PFSK-1 (cell line): ENCODE data around the gene ELL2.

Experiments
- FOXP2 ChIP-seq: optimal IDR thresholded peaks from 2 replicates; pipeline ENCODE3; 2011; ENCODE audit warnings: borderline replicate concordance, control low read depth, inconsistent platforms; ENCODE audit not compliant: insufficient read depth; ENCODE audit errors: extremely low read length, extremely low read depth
- POLR2AphosphoS5 ChIP-seq: IDR thresholded peaks from 2 replicates; pipeline ENCODE4 v1.6.1; 2012; ENCODE audit warnings: low read depth, mild to moderate bottlenecking, control low read depth, low read length, moderate library complexity
- TAF1 ChIP-seq: IDR thresholded peaks from 2 replicates; pipeline ENCODE4 v1.6.1; 2012; ENCODE audit warnings: low read length, control low read depth, borderline replicate concordance; ENCODE audit not compliant: insufficient read depth
- TF ChIP-seq, protein P1 (sequence below), 2 experiments: IDR thresholded peaks; 2 replicates each; pipeline versions ENCODE4 v1.6.1 to v1.8.0; 2011 to 2012; ENCODE audit warnings: low read depth in 2 of 2, low read length in 2 of 2, control low read depth in 1 of 2, inconsistent platforms in 1 of 2, mild to moderate bottlenecking in 1 of 2, moderate library complexity in 1 of 2; ENCODE audit not compliant: insufficient read depth in 1 of 2

DNA sequence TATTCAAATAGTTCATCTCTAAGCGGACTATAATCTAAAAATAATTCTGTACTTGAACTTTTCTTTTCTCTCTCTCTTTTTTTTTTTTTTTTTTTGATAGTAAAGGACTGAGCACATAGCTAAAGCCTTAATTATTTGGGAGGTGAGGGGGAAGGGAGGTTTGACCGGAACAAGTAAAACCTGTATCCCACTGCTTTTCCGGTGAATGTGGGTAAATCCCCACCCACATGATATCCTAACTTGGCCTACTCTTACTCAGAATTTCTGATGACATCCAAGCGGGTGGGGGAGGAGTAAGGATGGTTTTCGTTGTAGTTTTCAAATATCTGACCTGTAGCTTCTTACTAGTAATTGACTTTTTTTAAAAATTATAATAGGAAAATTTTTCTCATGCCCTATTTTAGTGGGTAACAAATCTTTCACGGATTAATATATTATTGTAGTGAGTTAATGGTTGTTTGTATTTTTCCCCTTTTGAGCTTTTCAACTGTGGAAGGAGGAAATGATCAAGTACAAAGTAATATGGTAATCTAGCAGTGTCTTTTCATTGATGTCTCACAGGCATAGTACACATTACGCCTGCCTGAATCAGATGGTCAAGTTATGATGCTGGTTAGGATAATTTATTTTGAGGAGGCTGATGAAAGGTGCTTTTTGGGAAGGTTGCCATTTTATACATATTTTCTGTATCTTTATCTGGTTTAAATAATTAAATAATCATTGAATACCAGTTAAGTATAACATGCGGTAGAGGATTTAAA is 2.2 kb upstream of the ELL2 start:
- TF ChIP-seq, protein P1, sequence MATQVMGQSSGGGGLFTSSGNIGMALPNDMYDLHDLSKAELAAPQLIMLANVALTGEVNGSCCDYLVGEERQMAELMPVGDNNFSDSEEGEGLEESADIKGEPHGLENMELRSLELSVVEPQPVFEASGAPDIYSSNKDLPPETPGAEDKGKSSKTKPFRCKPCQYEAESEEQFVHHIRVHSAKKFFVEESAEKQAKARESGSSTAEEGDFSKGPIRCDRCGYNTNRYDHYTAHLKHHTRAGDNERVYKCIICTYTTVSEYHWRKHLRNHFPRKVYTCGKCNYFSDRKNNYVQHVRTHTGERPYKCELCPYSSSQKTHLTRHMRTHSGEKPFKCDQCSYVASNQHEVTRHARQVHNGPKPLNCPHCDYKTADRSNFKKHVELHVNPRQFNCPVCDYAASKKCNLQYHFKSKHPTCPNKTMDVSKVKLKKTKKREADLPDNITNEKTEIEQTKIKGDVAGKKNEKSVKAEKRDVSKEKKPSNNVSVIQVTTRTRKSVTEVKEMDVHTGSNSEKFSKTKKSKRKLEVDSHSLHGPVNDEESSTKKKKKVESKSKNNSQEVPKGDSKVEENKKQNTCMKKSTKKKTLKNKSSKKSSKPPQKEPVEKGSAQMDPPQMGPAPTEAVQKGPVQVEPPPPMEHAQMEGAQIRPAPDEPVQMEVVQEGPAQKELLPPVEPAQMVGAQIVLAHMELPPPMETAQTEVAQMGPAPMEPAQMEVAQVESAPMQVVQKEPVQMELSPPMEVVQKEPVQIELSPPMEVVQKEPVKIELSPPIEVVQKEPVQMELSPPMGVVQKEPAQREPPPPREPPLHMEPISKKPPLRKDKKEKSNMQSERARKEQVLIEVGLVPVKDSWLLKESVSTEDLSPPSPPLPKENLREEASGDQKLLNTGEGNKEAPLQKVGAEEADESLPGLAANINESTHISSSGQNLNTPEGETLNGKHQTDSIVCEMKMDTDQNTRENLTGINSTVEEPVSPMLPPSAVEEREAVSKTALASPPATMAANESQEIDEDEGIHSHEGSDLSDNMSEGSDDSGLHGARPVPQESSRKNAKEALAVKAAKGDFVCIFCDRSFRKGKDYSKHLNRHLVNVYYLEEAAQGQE (IDR thresholded peaks at IDR 0.05; ENCODE audit: insufficient read depth in 1 of 2, low read depth in 2 of 2, low read length in 2 of 2), result no peak
- no peak for TF ChIP-seq TAF1
- TF ChIP-seq POLR2AphosphoS5, result no peak
- no peak for TF ChIP-seq FOXP2
